K562 (cell line): ENCODE results near the gene CDKN1C. TPM values are rescaled to one million over a fixed set of nuclear protein-coding genes. Genes with fewer than 3 reads are reported as not detected.

Experiments
- CGGBP1 ChIP-seq: fragments of 250-450 bp; sonication (Bioruptor Pico); IDR thresholded peaks from 2 replicates; pipeline ENCODE4 v1.9.0; 2021; ENCODE audit warnings: mild to moderate bottlenecking
- FOXK2 ChIP-seq, 2 experiments: fragments of 450-650 bp; IDR thresholded peaks in 1 of 2; conservative IDR thresholded peaks in 1 of 2; 2 replicates each; pipeline ENCODE4 v1.6.1; 2016; ENCODE audit warnings: low read depth in 2 of 2, mild to moderate bottlenecking in 1 of 2
- GABPB2 ChIP-seq: fragments of 250-450 bp; sonication (Bioruptor Pico); conservative IDR thresholded peaks from 2 replicates; pipeline ENCODE4 v1.5.1; 2021; ENCODE audit warnings: mild to moderate bottlenecking
- ID3 ChIP-seq, 2 experiments: fragments of 250-450 bp in 1 of 2; fragments of 450-650 bp in 1 of 2; sonication (Bioruptor Pico) in 1 of 2; IDR thresholded peaks; 2 replicates each; pipeline versions ENCODE4 v1.6.1 to v1.8.0; 2016 to 2021; ENCODE audit warnings: mild to moderate bottlenecking in 2 of 2, moderate library complexity in 2 of 2, missing compliant biosample characterization in 1 of 2, missing genetic modification characterization in 1 of 2
- MBD2 ChIP-seq: sonication (generic); IDR thresholded peaks from 2 replicates; pipeline ENCODE4 v1.6.1; 2016; ENCODE audit warnings: low read depth, borderline replicate concordance
- NFE2 ChIP-seq: IDR thresholded peaks from 2 replicates; pipeline ENCODE4 v1.6.1; 2014; ENCODE audit warnings: antibody characterized with exemption, low read depth
- PCBP1 ChIP-seq: fragments of 200-400 bp; formaldehyde crosslinking; IDR thresholded peaks from 2 replicates; pipeline ENCODE4 v1.6.1; 2018; ENCODE audit warnings: mild to moderate bottlenecking, low read depth, low read length; ENCODE audit not compliant: poor library complexity, severe bottlenecking
- POLR2AphosphoS2 ChIP-seq: IDR thresholded peaks from 2 replicates; pipeline ENCODE4 v1.6.1; 2012; ENCODE audit warnings: low read length, improper control_type of control experiment
- PRPF4 ChIP-seq: fragments of 200-400 bp; formaldehyde crosslinking; IDR thresholded peaks from one replicate; pipeline ENCODE4 v1.6.1; 2017; ENCODE audit warnings: low read length, low read depth, mild to moderate bottlenecking; ENCODE audit not compliant: insufficient read depth, poor library complexity, severe bottlenecking
- PURB ChIP-seq: sonication (generic); formaldehyde crosslinking; IDR thresholded peaks from 2 replicates; pipeline ENCODE4 v1.9.0; 2021; ENCODE audit warnings: low read depth, mild to moderate bottlenecking, missing genetic modification reagents
- SMC3 ChIP-seq: conservative IDR thresholded peaks from 2 replicates; pipeline ENCODE4 v1.6.1; 2011; ENCODE audit warnings: low read depth, low read length, improper control_type of control experiment; ENCODE audit not compliant: insufficient read depth
- TRIM28 ChIP-seq: fragments of 450-650 bp; IDR thresholded peaks from 2 replicates; pipeline ENCODE4 v1.6.1; 2017
- U2AF2 ChIP-seq: fragments of 200-400 bp; formaldehyde crosslinking; optimal IDR thresholded peaks from 2 replicates; pipeline ENCODE3; 2017; ENCODE audit warnings: low read depth, mild to moderate bottlenecking, low read length
- USF1 ChIP-seq: sonication (generic); formaldehyde crosslinking; IDR thresholded peaks from 2 replicates; pipeline ENCODE4 v1.9.0; 2022; ENCODE audit warnings: mild to moderate bottlenecking, missing genetic modification reagents
- ZBTB12 ChIP-seq: fragments of 250-450 bp; sonication (Bioruptor Pico); IDR thresholded peaks from 2 replicates; pipeline ENCODE4 v1.4.0; 2020
- ZNF592 ChIP-seq: fragments of 450-650 bp; IDR thresholded peaks from 2 replicates; pipeline ENCODE4 v1.6.1; 2017; ENCODE audit warnings: antibody characterized with exemption, mild to moderate bottlenecking
- ZNF785 ChIP-seq: fragments of 250-450 bp; sonication (Bioruptor Pico); IDR thresholded peaks from 2 replicates; pipeline ENCODE4 v1.4.0; 2020; ENCODE audit warnings: mild to moderate bottlenecking
- polyA plus RNA-seq, 8 experiments: library from polyadenylated mRNA; depleted of rRNA in 4 of 8; stranded (reverse) in 5 of 8; unstranded in 3 of 8; fragments of >200 nt; fragmentation: Nextera tagmentation in 2 of 8; fragmentation: Illumina TruSeq in 1 of 8; extraction: Ambion mirVana in 2 of 8; extraction: Trizol in 1 of 8; gene quantifications; 2 replicates each; pipeline versions ENCODE4 v1.2.1 to v1.2.3, GENCODE V29; 2011 to 2014; ENCODE audit warnings: inconsistent platforms in 1 of 8, missing spikeins in 1 of 8
- total RNA-seq, 7 experiments: library from RNA; depleted of rRNA in 6 of 7; stranded (reverse); fragments of >200 nt in 6 of 7; fragmentation: Illumina TruSeq in 2 of 7; extraction: Trizol in 2 of 7; gene quantifications; 2 replicates each; pipeline versions ENCODE4 v1.2.1 to v1.2.3, GENCODE V29; 2011 to 2021; ENCODE audit warnings: low replicate concordance in 1 of 7

Gene CDKN1C
- total and polyA plus RNA-seq, 9 of the 15 experiments (the other 6 are each of a cell fraction or from before 2014, with no cell fraction given), result 2.8 to 21.1 (median 9.3) TPM

GRCh38 chr11:2892215-2892966 is 6.8 kb upstream of the CDKN1C start (continued):
- peak; percentile 69; the same call in 1 of the 2 replicates for TF ChIP-seq ZNF592
- no peak for TF ChIP-seq TRIM28
- no peak for TF ChIP-seq PURB (CRISPR knock-in tag)
- no peak for TF ChIP-seq ZBTB12 (CRISPR knock-in tag)
- no peak for TF ChIP-seq POLR2AphosphoS2
- TF ChIP-seq PCBP1, result peak; percentile 98
- no peak for TF ChIP-seq U2AF2
- TF ChIP-seq FOXK2 (conservative IDR thresholded peaks at IDR 0.05 in 1 of 2, IDR thresholded peaks at IDR 0.05 in 1 of 2; ENCODE audit: low read depth in 2 of 2), result peak in 1 of 2 experiments; percentile 13; a peak in 2 of 4 replicates
- no peak for TF ChIP-seq ZNF785 (CRISPR knock-in tag)
- no peak for TF ChIP-seq CGGBP1 (CRISPR knock-in tag)
- peak; percentile 68 for TF ChIP-seq USF1 (CRISPR knock-in tag)
- TF ChIP-seq ID3 (CRISPR knock-in tag; IDR thresholded peaks at IDR 0.05), result no peak
- peak; percentile 23; the same call in 1 of the 2 replicates for TF ChIP-seq ID3 (tag; IDR thresholded peaks at IDR 0.05)
- TF ChIP-seq NFE2, result no peak
- TF ChIP-seq GABPB2 (CRISPR knock-in tag), result no peak
- TF ChIP-seq SMC3, result peak; percentile 97
- TF ChIP-seq MBD2, result 0 out of 2 replicates have a peak, but pooled peaks have one; percentile 23
- TF ChIP-seq PRPF4, result no peak
